Suprapubic skin (tissue), 4 donors: ENCODE results near the gene FGF19. TPM values are rescaled to one million over a fixed set of nuclear protein-coding genes. Genes with fewer than 3 reads are reported as not detected.

Source experiments
- DNase-seq, 2 donors: peaks; one replicate each; pipeline ENCODE4 v3.0.0-alpha.2; 2019; ENCODE audit warnings: low spot score in 2 of 2
- H3K27ac ChIP-seq: fragments of 200-600 bp; sonication (generic); one replicate; pipeline ENCODE4 v1.5.1; 2019
- H3K27me3 ChIP-seq: fragments of 200-600 bp; sonication (generic); one replicate; pipeline ENCODE4 v1.5.1; 2019
- H3K36me3 ChIP-seq: fragments of 200-600 bp; sonication (generic); one replicate; pipeline ENCODE4 v1.5.1; 2019
- H3K4me1 ChIP-seq: fragments of 200-600 bp; sonication (generic); one replicate; pipeline ENCODE4 v1.5.1; 2019
- H3K4me3 ChIP-seq: fragments of 200-600 bp; sonication (generic); one replicate; pipeline ENCODE4 v1.5.1; 2019; ENCODE audit warnings: mild to moderate bottlenecking
- H3K9me3 ChIP-seq: fragments of 200-600 bp; sonication (generic); one replicate; pipeline ENCODE4 v1.5.1; 2019
- EP300 ChIP-seq: sonication (generic); formaldehyde crosslinking; IDR thresholded peaks from one replicate; pipeline ENCODE4 v1.6.1; 2017; ENCODE audit warnings: antibody characterized with exemption
- POLR2A ChIP-seq, 2 donors: fragments of 450-650 bp; IDR thresholded peaks; one replicate each; pipeline ENCODE4 v1.6.1; 2017; ENCODE audit warnings: antibody characterized with exemption in 2 of 2, mild to moderate bottlenecking in 2 of 2, moderate library complexity in 2 of 2
- POLR2AphosphoS5 ChIP-seq, 3 donors: sonication (generic); formaldehyde crosslinking; IDR thresholded peaks; one replicate each; pipeline ENCODE4 v1.6.1; 2017; ENCODE audit warnings: antibody characterized with exemption in 3 of 3
- WGBS: methylation state at CpG from one replicate; pipeline ENCODE4 v1.1.5; 2018; 5-methylcytosine and 5-hydroxymethylcytosine counted together
- total RNA-seq, 4 donors: library from RNA; depleted of rRNA; stranded (reverse); fragments of >200 nt; gene quantifications; one replicate each; pipeline ENCODE4 v1.1.0, GENCODE V29; 2016
- TF ChIP-seq, protein P1 (sequence below), 2 donors: fragments of 200-600 bp in 1 of 2; fragments of 450-650 bp in 1 of 2; sonication (generic) in 1 of 2; IDR thresholded peaks; one replicate each; pipeline ENCODE4 v1.5.1; 2016 to 2019; ENCODE audit warnings: antibody characterized with exemption in 2 of 2, mild to moderate bottlenecking in 1 of 2, moderate library complexity in 1 of 2

The FGF19 gene
- total RNA-seq, 4 donors from 2014 or later: not detected

DNA sequence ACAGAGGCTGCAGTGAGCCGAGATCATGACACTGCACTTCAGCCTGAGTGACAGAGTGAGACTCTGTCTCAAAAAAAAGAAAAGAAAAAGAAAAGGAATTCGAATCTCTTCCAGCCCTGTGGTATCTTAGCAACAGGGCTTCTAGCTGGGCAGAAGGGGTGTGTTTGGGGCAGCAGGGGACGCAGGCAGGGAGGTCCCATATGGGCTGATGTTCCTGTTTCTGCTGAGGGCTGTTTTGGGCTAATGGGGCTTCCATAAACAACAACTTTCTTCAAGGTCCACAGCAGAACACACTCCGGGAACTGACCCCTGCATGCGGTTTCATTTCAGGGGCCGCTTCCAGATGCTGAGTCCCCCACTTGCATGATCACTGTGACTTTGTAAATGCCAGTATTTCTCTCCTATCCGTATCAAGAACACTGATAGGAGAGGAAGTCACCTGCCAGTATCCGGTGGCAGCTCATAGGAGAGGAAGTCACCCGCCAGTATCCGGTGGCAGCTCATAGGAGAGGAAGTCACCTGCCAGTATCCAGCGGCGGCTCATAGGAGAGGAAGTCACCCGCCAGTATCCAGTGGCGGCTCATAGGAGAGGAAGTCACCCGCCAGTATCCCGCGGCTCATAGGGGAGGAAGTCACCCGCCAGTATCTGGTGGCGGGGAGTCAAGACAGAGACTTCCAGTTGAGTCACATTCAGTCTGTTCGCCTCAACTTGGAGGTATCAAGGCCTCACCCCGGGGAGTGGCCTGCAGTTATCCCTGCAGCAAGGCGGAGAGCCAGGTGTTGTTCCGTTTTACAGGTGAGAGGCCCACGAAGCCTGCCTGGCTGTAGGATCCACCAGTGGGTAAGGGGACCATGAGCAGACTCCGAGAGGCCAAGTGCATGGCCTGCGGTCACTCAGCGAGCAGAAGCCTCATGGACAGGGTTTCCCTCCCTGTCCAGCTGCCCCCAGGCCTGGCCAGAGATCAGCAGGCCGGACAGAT, 8.3 kb upstream of the FGF19 start:
- Histone ChIP-seq H3K27me3 (peaks cover 38% of the 10 kb centered on the region), H3K4me3 (no peak overlapping the region), H3K36me3 (no peaks in the 10 kb centered on the region), H3K27ac (no peak overlapping the region), H3K4me1 (peaks cover 1% of the 10 kb centered on the region), H3K9me3 (no peaks in the 10 kb centered on the region)
- TF ChIP-seq POLR2AphosphoS5 (IDR thresholded peaks at IDR 0.05) (no peak), POLR2A (IDR thresholded peaks at IDR 0.05) (no peak), EP300 (no peak)
- TF ChIP-seq, protein P1, sequence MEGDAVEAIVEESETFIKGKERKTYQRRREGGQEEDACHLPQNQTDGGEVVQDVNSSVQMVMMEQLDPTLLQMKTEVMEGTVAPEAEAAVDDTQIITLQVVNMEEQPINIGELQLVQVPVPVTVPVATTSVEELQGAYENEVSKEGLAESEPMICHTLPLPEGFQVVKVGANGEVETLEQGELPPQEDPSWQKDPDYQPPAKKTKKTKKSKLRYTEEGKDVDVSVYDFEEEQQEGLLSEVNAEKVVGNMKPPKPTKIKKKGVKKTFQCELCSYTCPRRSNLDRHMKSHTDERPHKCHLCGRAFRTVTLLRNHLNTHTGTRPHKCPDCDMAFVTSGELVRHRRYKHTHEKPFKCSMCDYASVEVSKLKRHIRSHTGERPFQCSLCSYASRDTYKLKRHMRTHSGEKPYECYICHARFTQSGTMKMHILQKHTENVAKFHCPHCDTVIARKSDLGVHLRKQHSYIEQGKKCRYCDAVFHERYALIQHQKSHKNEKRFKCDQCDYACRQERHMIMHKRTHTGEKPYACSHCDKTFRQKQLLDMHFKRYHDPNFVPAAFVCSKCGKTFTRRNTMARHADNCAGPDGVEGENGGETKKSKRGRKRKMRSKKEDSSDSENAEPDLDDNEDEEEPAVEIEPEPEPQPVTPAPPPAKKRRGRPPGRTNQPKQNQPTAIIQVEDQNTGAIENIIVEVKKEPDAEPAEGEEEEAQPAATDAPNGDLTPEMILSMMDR (IDR thresholded peaks at IDR 0.05): no peak
- DNase-seq: no peak
- WGBS: 68% methylated on average over 20 of the region's 28 CpGs

DNA sequence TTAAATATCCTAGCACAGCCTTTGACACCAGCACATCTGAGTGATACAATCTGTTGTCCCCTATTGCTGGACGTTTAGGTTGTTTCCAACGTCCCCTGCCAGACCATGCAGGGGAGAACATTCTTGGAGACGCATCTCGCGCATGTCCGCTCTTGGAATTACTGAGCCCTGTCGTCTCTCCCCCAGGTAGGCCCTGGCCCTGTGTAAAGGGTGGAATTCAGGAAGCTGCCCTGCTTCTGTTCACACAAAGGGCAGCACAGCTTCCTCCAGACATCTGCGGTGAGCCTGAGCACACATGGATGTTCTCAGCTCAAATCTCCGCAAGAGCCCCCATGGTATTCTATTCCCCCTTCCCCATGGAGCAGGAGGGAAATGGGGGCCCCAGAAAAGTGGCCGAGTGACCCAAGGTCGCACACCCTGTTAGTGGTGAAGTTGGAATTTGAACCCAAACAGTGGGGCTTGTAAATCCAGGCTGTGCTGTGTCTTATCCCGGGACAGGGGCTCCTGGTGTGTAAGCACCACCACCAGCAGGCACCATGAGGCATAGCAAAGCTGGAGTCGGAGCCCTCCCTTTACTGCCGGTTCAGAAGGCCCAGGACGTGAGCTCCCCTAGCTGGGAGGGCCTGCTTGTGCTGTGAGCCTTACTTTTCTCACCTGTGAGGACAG, 5.0 kb upstream of the FGF19 start:
- DNase-seq: no peak
- Histone ChIP-seq H3K4me3 (no peak overlapping the region), H3K27ac (no peak overlapping the region), H3K9me3 (no peaks in the 10 kb centered on the region), H3K27me3 (peaks cover 50% of the 10 kb centered on the region), H3K36me3 (no peaks in the 10 kb centered on the region), H3K4me1 (peaks cover 22% of the 10 kb centered on the region)
- TF ChIP-seq, protein P1 (IDR thresholded peaks at IDR 0.05): no peak
- TF ChIP-seq POLR2A (IDR thresholded peaks at IDR 0.05): no peak
- no peak for TF ChIP-seq POLR2AphosphoS5 (IDR thresholded peaks at IDR 0.05)
- TF ChIP-seq EP300: no peak
- 66% methylated on average over 13 of the region's 15 CpGs for WGBS

DNA sequence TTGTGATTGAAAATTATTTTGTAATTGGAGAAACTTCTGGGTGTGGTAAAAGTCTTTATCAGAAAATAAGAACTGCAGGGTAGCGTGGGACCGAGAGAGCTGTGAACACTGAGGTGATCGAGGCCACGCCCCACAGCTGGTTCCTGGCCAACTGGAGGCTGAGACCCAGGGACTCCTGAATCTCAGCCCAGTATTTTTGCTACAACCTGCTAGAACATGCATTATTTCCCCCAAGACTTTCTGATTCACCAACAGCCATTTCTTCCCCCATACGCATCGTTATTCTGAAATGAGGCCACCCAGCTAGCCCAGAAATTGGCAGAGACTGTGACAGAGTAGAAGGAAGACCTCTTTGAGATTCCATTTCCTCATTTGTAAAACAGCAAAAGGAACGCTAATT, 3.4 kb upstream of the FGF19 start:
- Histone ChIP-seq H3K36me3 (no peaks in the 10 kb centered on the region), H3K4me1 (peaks cover 39% of the 10 kb centered on the region), H3K4me3 (no peak overlapping the region), H3K27me3 (peaks cover 67% of the 10 kb centered on the region), H3K9me3 (no peaks in the 10 kb centered on the region), H3K27ac (no peak overlapping the region)
- DNase-seq: no peak
- WGBS: 28% methylated on average over 7 of the region's 7 CpGs
- no peak for TF ChIP-seq POLR2AphosphoS5 (IDR thresholded peaks at IDR 0.05)

DNA sequence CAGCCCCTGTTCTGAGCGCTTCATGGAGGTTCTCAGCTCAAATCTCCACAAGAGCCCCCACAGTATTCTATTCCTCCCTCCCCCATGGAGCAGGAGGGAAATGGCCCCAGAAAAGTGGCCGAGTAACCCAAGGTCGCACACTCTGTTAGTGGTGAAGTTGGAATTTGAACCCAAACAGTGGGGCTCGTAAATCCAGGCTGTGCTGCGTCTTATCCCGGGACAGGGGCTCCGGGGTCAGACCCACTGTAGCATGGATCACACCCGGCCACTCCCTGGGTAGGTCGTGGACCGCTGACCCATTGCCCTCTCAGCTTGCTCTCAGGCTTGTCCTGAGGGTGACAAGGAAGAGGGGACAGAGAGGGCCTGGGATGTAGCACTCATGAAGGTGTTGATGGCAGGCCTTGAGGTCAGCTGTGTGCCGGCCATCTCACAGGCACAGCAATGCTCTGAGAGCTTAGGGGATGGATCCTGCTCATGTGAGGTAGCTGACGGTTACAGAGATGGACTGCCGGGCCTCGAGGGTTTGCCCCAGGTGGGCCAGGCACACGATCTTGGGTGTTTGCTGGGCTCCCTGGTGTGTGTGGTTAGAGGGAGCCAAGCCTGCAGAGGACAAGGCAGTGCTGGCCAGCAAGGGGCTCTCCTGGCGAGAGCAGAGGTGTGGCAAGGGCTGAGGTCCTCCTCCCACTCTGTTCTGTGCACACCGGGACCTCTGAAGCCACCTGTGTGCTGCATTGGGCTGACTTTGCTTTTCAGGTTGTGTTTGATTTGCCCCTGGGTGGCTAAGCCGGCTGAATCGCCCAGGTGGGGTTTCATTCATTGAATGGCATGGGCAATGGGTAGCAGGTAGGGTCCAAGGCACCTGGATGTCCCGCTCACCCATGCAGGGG, 2.3 kb upstream of the FGF19 start:
- Histone ChIP-seq H3K27ac (no peak overlapping the region), H3K4me3 (no peak overlapping the region), H3K36me3 (no peaks in the 10 kb centered on the region), H3K27me3 (peaks cover 77% of the 10 kb centered on the region), H3K4me1 (peaks cover 41% of the 10 kb centered on the region), H3K9me3 (no peaks in the 10 kb centered on the region)
- DNase-seq: no peak
- TF ChIP-seq EP300 (no peak), POLR2AphosphoS5 (IDR thresholded peaks at IDR 0.05) (no peak), POLR2A (IDR thresholded peaks at IDR 0.05) (no peak)
- TF ChIP-seq, protein P1 (IDR thresholded peaks at IDR 0.05): no peak
- 60% methylated on average over 18 of the region's 20 CpGs for WGBS

DNA sequence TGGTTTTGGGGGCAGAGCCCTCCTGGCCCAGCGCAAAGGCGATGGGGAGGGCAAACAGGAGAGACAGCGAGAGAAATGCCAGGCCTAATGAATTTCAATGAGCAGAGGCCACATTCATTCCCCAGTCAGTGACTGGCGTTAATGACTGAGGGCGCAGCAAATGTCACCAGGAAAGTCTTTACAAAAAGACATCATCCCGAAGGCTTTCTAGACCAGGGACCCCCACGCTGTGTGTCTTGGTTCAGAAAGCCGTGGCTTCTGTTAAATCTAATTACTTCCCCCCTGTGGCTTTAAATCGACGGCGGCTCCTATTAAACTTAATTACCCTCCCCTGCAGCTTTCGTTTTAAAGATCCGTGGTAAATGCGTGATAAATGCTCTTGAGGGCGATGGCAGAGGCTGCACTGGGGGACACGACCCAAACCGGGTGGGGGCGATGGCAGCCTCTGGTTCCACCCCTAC, 1.6 kb upstream of the FGF19 start:
- WGBS: 34% methylated on average over 18 of the region's 18 CpGs
- Histone ChIP-seq H3K4me1 (peaks cover 41% of the 10 kb centered on the region), H3K27ac (no peak overlapping the region), H3K4me3 (no peak overlapping the region), H3K27me3 (peaks cover 77% of the 10 kb centered on the region), H3K9me3 (no peaks in the 10 kb centered on the region), H3K36me3 (no peaks in the 10 kb centered on the region)
- TF ChIP-seq POLR2A (IDR thresholded peaks at IDR 0.05) (no peak), POLR2AphosphoS5 (IDR thresholded peaks at IDR 0.05) (no peak), EP300 (no peak)
- TF ChIP-seq, protein P1 (IDR thresholded peaks at IDR 0.05): no peak
- DNase-seq: no peak
